PC-9 (cell line): ENCODE data around the gene TEKTIP1. TPM values are rescaled to one million over a fixed set of nuclear protein-coding genes. Genes with fewer than 3 reads are reported as not detected.

Experiments
- BruUV-seq: library from RNA; stranded (reverse); fragments of 400-500 nt; replicated peaks from 2 replicates; lab custom pipeline; 2021; lab: Mats Ljungman, UMichigan
- CTCF ChIA-PET: fragments of 300-600 bp; sonication (Branson Sonifier 250); formaldehyde crosslinking; loops from one replicate; lab custom pipeline; 2022; ENCODE audit warnings: antibody characterized with exemption; lab: Charles Lee
- POLR2A ChIA-PET: fragments of 300-600 bp; sonication (Branson Sonifier 250); formaldehyde crosslinking; loops from one replicate; lab custom pipeline; 2022; ENCODE audit warnings: antibody characterized with exemption; ENCODE audit not compliant: unreplicated experiment; lab: Charles Lee
- DNase-seq, 2 experiments: peaks; one replicate each; pipeline versions ENCODE4 v3.0.0 to v3.0.0-alpha.2; 2015 to 2022; ENCODE audit warnings: mixed read lengths in 1 of 2
- H2AFZ ChIP-seq: fragments of 200-600 bp; sonication (generic); 2 replicates; pipeline ENCODE4 v1.8.1; 2017; ENCODE audit warnings: antibody characterized with exemption
- H3F3A ChIP-seq: fragments of 200-600 bp; sonication (generic); 2 replicates; pipeline ENCODE4 v1.8.1; 2017; ENCODE audit warnings: antibody characterized with exemption, mild to moderate bottlenecking, low read depth; ENCODE audit not compliant: insufficient read depth
- H3K27ac ChIP-seq: fragments of 200-600 bp; sonication (generic); 2 replicates; pipeline ENCODE4 v1.6.1; 2016; ENCODE audit warnings: mixed run types
- H3K27me3 ChIP-seq: fragments of 200-600 bp; sonication (generic); 2 replicates; pipeline ENCODE4 v1.6.1; 2016; ENCODE audit warnings: low read depth, mixed run types; ENCODE audit not compliant: insufficient read depth
- H3K36me3 ChIP-seq: fragments of 200-600 bp; sonication (generic); 2 replicates; pipeline ENCODE4 v1.6.1; 2016; ENCODE audit warnings: low read depth, mixed run types
- H3K4me1 ChIP-seq: fragments of 200-600 bp; sonication (generic); replicated peaks from 2 replicates; pipeline ENCODE4 v1.6.1; 2016; ENCODE audit warnings: mixed run types; ENCODE audit not compliant: insufficient read depth
- H3K4me2 ChIP-seq: fragments of 200-600 bp; sonication (generic); 2 replicates; pipeline ENCODE4 v1.6.1; 2017; ENCODE audit warnings: mixed run types
- H3K4me3 ChIP-seq: fragments of 200-600 bp; sonication (generic); 2 replicates; pipeline ENCODE4 v1.6.1; 2016; ENCODE audit warnings: mixed run types
- H3K79me2 ChIP-seq: fragments of 200-600 bp; sonication (generic); 2 replicates; pipeline ENCODE4 v1.6.1; 2017; ENCODE audit warnings: low read depth, mixed run types
- H3K9me2 ChIP-seq: fragments of 200-600 bp; sonication (generic); 2 replicates; pipeline ENCODE4 v1.8.1; 2017; ENCODE audit warnings: mild to moderate bottlenecking; ENCODE audit not compliant: insufficient read depth
- H3K9me3 ChIP-seq: fragments of 200-600 bp; sonication (generic); 2 replicates; pipeline ENCODE4 v1.8.1; 2016; ENCODE audit warnings: low read depth; ENCODE audit not compliant: insufficient read depth
- H4K20me1 ChIP-seq: fragments of 200-600 bp; sonication (generic); 2 replicates; pipeline ENCODE4 v1.8.1; 2017; ENCODE audit not compliant: insufficient read depth
- EZH2 ChIP-seq: fragments of 200-600 bp; sonication (generic); IDR thresholded peaks from 2 replicates; pipeline ENCODE4 v1.8.0; 2017; ENCODE audit warnings: antibody characterized with exemption, low read depth
- intact Hi-C: fragments of 100-400 bp; cut with micrococcal nuclease; formaldehyde crosslinking; loops from one replicate; pipeline ENCODE4 v1.10.0; 2022; ENCODE audit not compliant: unreplicated experiment
- total RNA-seq: library from RNA; stranded (reverse); gene quantifications from 2 replicates; pipeline ENCODE4 v1.2.3, GENCODE V29; 2021
- TF ChIP-seq, protein P1 (sequence below): fragments of 200-600 bp; sonication (generic); conservative IDR thresholded peaks from 2 replicates; pipeline ENCODE4 v1.6.1; 2017; ENCODE audit warnings: mixed run types, antibody characterized with exemption, mild to moderate bottlenecking, moderate library complexity

TEKTIP1 gene
- total RNA-seq, 1 experiment from 2014 or later, result 4.9 TPM

DNA sequence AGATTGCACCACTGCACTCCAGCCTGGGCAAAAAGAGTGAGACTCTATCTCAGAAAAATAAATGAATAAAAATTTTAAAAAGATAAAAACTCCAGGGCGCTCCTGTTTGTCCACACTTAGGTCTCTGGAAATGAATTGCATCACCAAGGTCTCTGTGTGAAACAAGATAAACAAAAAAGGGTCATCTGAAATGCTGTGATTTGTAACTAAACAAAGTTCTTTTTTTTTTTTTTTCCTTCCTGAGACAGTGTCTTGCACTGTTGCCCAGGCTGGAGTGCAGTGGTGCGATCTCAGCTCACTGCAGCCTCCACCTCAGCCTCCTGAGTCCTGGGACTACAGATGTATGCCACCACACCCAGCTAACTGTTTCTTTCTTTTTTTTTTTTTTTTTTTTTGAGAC is 21.3 kb upstream of the TEKTIP1 start:
- CTCF ChIA-PET, result no interaction called here

DNA sequence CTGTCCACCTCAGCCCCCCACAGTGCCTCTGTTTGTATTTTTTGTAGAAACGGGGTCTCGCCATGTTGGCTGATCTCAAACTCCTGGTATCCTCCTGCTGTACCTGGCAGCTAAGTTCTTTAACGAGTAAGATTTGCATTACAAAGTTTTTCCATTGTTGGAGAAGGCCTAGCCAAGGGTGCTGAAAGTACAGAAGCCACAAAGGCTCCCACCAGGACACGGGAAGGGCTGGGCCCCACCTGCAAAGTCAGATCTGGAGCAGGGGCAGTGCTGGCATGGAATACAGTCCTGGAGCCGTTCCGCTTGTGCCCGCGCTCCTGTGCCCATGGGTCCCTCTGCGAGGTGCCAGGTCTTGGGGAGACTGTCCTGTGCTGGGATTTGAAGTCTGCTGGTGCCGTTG is 20.7 kb upstream of the TEKTIP1 start:
- H3K36me3 ChIP-seq, result no peaks in the 10 kb centered on the region
- H3K4me1 ChIP-seq, result no peaks in the 10 kb centered on the region

More for the DNA sequence above, 21.3 kb upstream of the TEKTIP1 start:
- Histone ChIP-seq H3K9me2 (no peaks in the 10 kb centered on the region), H3K27me3 (no peaks in the 10 kb centered on the region), H3F3A (no peaks in the 10 kb centered on the region), H3K4me2 (no peak overlapping the region), H3K4me1 (no peaks in the 10 kb centered on the region), H4K20me1 (peaks cover 9% of the 10 kb centered on the region; the same call in 1 of the 2 replicates), H3K79me2 (peaks cover 27% of the 10 kb centered on the region; the same call in 1 of the 2 replicates), H3K9me3 (no peaks in the 10 kb centered on the region), H2AFZ (no peak overlapping the region), H3K4me3 (no peak overlapping the region), H3K27ac (no peak overlapping the region), H3K36me3 (no peaks in the 10 kb centered on the region)
- no TSS peak for BruUV-seq
- DNase-seq, result no peak
- intact Hi-C loops, result no loop called here
- POLR2A ChIA-PET, result no interaction called here
- TF ChIP-seq, protein P1, sequence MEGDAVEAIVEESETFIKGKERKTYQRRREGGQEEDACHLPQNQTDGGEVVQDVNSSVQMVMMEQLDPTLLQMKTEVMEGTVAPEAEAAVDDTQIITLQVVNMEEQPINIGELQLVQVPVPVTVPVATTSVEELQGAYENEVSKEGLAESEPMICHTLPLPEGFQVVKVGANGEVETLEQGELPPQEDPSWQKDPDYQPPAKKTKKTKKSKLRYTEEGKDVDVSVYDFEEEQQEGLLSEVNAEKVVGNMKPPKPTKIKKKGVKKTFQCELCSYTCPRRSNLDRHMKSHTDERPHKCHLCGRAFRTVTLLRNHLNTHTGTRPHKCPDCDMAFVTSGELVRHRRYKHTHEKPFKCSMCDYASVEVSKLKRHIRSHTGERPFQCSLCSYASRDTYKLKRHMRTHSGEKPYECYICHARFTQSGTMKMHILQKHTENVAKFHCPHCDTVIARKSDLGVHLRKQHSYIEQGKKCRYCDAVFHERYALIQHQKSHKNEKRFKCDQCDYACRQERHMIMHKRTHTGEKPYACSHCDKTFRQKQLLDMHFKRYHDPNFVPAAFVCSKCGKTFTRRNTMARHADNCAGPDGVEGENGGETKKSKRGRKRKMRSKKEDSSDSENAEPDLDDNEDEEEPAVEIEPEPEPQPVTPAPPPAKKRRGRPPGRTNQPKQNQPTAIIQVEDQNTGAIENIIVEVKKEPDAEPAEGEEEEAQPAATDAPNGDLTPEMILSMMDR, result no peak
- TF ChIP-seq EZH2, result no peak

DNA sequence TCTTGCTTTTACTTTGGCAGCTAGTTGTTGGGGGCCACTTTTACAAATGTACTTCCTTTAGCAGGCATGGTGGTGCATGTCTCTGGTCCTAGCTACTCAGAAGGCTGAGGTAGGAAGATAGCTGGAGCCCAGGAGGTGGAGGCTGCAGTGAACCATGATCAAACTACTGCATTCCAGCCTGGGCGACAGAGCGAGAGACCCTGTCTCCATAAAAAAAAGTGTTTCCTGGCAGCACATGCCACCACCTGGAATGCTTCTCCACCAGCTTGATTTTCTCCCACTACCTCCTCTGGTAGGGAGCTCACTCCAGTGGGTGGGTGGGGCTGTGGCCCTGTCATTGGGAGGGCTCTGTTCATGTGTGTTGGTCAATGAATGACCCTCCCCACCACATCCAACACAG is 20.3 kb upstream of the TEKTIP1 start:
- TF ChIP-seq, protein P1, result no peak
- no peak for TF ChIP-seq EZH2
- H2AFZ ChIP-seq, result no peak overlapping the region
- POLR2A ChIA-PET, result no interaction called here
- CTCF ChIA-PET, result no interaction called here
- no peaks in the 10 kb centered on the region for H3K9me2 ChIP-seq
- no peaks in the 10 kb centered on the region for H3K9me3 ChIP-seq
- H3K27me3 ChIP-seq, result no peaks in the 10 kb centered on the region
- H3K4me3 ChIP-seq, result no peak overlapping the region
- peaks cover 9% of the 10 kb centered on the region; the same call in 1 of the 2 replicates for H4K20me1 ChIP-seq
- intact Hi-C loops, result no loop called here
- BruUV-seq, result no TSS peak
- no peak overlapping the region for H3K4me2 ChIP-seq
- no peaks in the 10 kb centered on the region for H3F3A ChIP-seq
- H3K36me3 ChIP-seq, result no peaks in the 10 kb centered on the region
- no peaks in the 10 kb centered on the region for H3K4me1 ChIP-seq
- no peak overlapping the region for H3K27ac ChIP-seq
- no peak for DNase-seq
- H3K79me2 ChIP-seq, result peaks cover 22% of the 10 kb centered on the region; the same call in 1 of the 2 replicates

More for the DNA sequence above, 20.7 kb upstream of the TEKTIP1 start:
- H4K20me1 ChIP-seq, result peaks cover 9% of the 10 kb centered on the region; the same call in 1 of the 2 replicates
- intact Hi-C loops, result no loop called here
- no peaks in the 10 kb centered on the region for H3F3A ChIP-seq
- no peak overlapping the region for H3K4me2 ChIP-seq
- H3K9me3 ChIP-seq, result no peaks in the 10 kb centered on the region
- peaks cover 22% of the 10 kb centered on the region; the same call in 1 of the 2 replicates for H3K79me2 ChIP-seq
- DNase-seq, result no peak
- H3K27ac ChIP-seq, result no peak overlapping the region
- TF ChIP-seq, protein P1, result no peak
- TF ChIP-seq EZH2, result no peak
- no peaks in the 10 kb centered on the region for H3K27me3 ChIP-seq
- no TSS peak for BruUV-seq
- ChIA-PET POLR2A (no interaction called here), CTCF (no interaction called here)
- H3K4me3 ChIP-seq, result no peak overlapping the region
- no peak overlapping the region for H2AFZ ChIP-seq
- H3K9me2 ChIP-seq, result no peaks in the 10 kb centered on the region
